NCI-H2107 treated with DMSO at 0.1 percent for 48 hours (cell line): Measurements from ENCODE around the gene PNO1.
"Not testable (repeated sequence)": the region's sequence is repeated elsewhere in the genome, so short reads cannot be mapped to it uniquely, and the experiment has no call there.

ENCODE experiments used
- DNase-seq: peaks from one replicate; lab custom pipeline; 2025; ENCODE audit not compliant: unreplicated experiment; lab: John Stamatoyannopoulos, UW

Gene PNO1

DNA sequence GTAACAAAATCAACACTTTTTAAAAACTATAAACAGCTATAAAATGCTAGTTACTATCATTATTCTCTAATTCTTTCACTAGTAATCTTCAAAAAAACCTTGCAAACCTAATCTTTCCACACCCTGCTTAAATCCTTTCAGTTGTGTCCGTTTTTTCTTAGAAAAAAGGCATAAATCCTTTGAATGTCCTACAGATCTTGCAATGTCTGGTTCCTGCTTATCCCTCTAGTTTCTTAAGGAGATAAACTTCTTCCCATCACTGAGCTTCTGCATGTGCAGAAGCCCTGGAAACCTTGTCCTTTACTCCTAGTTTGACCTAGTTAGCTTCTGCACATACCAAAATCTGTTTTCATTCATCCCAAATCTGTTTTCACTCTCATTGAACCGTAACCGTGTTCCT is 1.3 kb upstream of the PNO1 start:
- DNase-seq = no peak

GRCh38 chr2:68157002-68157401 is 686 bp upstream of the PNO1 start:
- DNase-seq = no peak

GRCh38 chr2:68158134-68158447 is 403 bp downstream of the PNO1 start:
- no peak for DNase-seq

GRCh38 chr2:68163641-68164040 is 6.0 kb downstream of the PNO1 start:
- no peak for DNase-seq

DNA sequence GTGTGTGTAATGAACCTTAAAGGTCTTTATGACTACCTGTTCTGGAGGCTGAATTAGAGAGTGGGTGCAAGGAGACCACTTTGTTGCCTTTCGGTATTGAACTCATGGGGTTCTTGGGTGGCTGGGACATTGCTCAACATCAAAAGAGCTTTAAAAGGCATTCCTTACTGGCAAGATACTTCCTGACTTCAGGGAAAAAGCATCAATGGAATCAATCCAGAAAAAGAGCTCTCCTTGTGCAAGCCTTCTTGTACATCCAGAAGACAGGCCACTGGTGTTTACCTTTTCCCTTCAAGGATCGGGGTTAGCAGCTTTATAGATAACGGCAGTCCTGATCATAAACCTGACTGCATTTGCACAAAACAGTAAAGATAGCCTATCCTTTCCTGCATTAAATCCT is 9.5 kb downstream of the PNO1 start:
- DNase-seq = no peak

DNA sequence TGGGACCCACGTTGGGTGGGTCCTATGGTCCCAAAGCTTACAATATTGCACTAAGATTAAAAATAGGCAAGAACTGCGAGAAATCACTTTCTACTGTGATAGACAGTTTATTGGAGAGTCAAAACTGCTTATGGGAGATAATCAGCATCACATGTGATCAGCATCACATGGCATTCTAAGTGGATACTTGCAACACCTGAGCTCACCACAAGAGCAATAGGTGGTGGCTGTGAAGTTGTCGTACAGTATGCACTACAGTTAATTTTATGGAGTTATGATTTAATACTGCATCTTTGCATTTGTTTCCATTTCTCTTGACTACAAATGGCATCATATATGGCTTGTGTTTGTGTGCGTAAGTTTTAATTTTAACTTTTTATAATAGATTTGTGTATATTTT is 11.6 kb downstream of the PNO1 start:
- DNase-seq = no peak

DNA sequence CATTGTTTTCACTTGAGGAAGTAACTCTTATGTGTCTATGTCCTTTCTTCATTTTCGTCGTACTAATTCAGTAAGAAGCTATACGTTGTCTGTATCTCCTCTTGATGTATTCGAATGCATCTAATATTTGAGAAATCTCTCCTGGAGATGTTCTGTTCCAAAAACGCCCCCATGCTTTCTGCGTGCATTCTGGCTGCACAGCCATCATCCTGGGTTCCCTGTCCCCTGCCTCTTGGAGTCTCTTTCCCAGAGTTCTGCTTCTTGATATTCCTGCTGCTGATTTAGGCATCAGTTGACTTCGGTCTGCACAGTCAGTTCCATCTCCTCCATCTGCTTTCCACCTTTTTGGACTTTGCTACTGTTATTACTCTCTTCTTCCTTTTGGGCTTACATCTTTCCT is 13.5 kb downstream of the PNO1 start:
- no peak for DNase-seq

- no peak for DNase-seq
Observed at GRCh38 chr2:68171684-68172083, 14.0 kb downstream of the PNO1 start.

DNA sequence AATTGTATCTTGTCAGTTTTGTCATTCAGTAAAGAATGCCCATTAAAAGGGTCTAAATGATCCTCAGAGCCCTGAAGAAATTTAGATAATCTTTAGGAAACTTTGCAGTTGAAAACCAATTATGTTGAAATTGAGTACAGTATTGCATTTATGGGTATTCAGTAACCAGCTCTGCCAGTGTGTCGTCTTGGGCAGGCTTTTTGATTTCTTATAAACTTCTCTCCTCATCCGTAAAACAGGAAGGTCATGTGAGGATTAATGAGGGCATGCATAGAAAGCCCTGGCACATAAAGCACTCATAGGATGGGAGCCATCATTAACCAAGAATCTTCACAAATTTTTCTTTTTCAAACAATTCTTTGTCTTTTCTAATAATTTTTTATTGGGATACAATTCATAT is 14.8 kb downstream of the PNO1 start:
- no peak for DNase-seq

DNA sequence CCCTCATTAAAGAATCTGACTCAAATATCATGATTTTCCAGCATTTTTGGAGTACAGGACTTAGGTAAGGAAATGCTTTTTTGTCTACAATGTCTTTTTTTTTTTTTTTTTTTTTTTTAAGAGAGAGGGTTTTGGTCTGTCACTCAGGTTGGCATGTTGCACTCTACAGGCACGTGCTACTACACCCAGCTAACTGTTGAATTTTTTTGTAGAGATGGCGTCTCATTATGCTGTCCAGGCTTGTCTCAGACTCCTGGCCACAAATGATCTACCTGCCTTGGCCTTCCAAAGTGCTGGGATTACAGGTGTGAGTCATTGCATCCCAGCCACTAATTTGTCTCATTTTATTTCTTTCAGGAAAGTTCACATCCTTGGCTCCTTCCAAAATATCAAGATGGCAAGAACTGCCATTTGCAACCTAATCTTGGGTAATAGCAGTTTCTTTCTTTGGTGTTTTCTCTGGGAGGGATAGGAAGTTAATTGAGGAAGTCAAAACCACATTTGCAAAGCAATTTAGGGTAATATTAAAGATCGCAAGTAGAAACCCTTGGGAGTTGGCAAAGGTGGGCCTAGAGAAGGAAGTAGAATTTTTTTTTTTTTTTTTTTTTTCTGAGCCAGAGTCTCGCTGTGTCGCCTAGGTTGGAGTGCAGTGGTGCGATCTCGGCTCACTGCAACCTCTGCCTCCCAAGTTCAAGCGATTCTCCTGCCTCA is 15.5 kb downstream of the PNO1 start:
- DNase-seq = no peak

DNA sequence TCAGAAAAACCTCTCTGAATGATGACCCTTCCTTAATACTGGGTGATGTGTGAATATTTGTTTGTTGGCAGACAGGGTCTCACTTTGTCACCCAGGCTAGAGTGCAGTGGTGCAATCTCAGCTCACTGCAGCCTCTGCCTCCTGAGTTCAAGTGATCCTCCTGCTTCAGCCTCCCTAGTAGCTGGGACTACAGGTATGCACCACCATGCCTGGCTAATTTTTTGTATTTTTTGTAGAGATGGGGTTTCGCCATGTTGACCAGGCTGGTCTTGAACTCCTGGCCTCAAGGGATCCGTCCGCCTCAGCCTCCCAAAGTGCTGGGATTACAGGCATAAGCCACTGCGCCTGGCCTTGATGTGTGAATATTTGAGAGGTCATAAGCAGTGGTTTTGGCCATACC is 17.5 kb downstream of the PNO1 start:
- DNase-seq = not testable (repeated sequence)

DNA sequence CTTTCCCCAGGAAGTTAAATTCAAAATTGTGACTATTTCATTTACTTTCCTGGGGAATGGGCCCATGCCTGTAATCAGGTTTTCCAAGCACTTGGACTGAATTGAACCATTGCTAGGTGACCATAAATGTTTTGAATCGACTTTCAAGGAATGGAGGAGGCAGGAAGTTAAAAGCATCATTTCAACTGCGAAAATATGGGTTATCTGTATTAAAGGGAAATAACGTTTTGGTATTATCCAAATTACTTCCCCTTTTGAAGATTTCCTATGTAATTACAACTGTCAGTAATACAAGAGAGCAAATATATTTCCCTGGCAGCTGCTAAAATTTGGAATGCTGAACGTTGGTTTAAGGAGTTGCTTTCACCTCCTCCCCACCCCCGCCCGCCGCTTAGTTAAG is 19.0 kb downstream of the PNO1 start:
- no peak for DNase-seq

GRCh38 chr2:68177541-68177940 is 19.9 kb downstream of the PNO1 start:
- no peak for DNase-seq

DNA sequence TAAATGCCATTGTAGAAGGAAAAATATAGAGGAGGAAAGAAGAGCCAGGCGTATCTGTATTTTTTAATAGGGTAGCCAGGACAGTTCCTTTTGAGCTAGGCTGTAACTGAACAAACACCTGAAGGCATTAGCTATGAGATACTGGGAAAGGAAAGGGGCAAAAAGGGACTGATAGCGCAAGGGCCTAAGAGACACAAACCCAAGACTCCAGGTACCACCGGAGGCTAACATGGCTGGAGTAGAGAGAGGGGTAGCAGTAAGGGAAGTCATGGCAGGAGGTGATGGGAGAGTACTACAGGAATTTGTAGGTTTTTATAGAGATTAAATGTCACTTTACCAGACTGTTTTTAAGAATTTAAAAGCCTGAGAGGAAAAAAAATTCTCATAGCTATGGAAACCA is 20.7 kb downstream of the PNO1 start:
- no peak for DNase-seq

GRCh38 chr2:68178954-68179627 is 21.4 kb downstream of the PNO1 start:
- DNase-seq = no peak

GRCh38 chr2:68182902-68183301 is 25.2 kb downstream of the PNO1 start:
- no peak for DNase-seq

- no peak for DNase-seq
Observed at GRCh38 chr2:68185541-68186164, 28.0 kb downstream of the PNO1 start.

DNA sequence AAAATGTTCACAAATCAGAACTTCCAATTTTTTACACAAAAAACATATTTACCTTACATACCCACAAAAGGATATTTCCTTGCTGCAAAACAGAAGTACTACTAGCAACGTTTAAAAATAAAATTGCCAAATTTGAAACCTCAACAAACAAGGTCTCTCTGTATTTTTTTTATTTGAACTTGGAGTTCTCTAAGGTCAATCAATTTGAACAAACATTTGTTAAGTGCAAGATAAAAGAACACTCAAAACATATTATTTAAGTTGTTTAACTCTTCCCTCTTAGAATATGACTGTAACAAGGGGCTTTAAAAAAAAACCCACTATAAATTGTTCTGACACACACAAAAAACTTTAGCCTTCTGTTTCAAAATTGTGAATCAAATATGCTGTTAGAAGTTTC is 29.6 kb downstream of the PNO1 start:
- DNase-seq = no peak

GRCh38 chr2:68188831-68189230 is 31.1 kb downstream of the PNO1 start:
- no peak for DNase-seq

GRCh38 chr2:68189991-68190784 is 32.5 kb downstream of the PNO1 start:
- no peak for DNase-seq

DNA sequence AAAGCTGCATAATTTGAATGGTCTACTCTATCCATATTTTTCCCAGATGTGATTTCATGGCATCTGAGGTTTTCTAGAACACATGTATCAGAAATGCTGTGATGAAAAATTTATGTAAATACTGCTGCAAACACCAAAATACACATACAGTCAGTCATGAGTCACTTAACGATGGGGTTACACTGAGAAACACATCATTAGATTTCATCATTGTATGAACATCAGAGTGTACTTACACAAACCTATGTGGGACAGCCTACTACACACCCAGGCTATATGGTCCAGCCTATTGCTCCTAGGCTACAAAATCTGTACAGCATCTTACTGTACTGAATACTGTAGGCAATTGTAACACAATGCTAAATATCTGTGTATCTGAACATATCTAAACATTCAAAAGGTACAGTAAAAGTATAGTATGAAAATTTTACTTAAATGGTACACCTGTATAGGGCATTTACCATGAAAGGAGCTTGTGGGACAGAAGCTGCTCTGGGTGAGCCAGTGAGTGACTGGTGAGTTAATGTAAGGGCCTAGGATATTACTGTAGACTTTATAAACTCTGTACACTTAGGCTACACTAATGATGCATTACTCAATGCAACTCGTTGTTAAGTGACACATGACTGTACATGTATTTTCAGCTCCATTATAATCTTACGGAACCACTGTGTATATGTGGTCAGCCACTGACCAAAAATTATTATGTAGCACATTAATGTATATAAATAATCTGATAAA is 33.5 kb downstream of the PNO1 start:
- no peak for DNase-seq
